Keratinocyte (primary cell): ENCODE data around the gene TCFL5. TPM values are rescaled to one million over a fixed set of nuclear protein-coding genes. Genes with fewer than 3 reads are reported as not detected.

Source experiments
- DNase-seq: peaks from one replicate; pipeline ENCODE4 v3.0.0-alpha.2; 2011; ENCODE audit warnings: low read depth, missing footprints, low spot score
- FAIRE-seq: peaks from 2 replicates; lab custom pipeline; 2011; peaks lifted over from hg19 to GRCh38; lab: Jason Lieb, UNC
- H2AFZ ChIP-seq: 2 replicates; pipeline ENCODE4 v1.6.0; 2012; ENCODE audit warnings: low read length, control low read depth, inconsistent platforms; ENCODE audit not compliant: control insufficient read depth
- H3K27ac ChIP-seq: 2 replicates; pipeline ENCODE4 v1.5.1; 2011; ENCODE audit warnings: low read length; ENCODE audit not compliant: control insufficient read depth, insufficient read depth
- H3K27me3 ChIP-seq: 3 replicates; pipeline ENCODE4 v1.6.0; 2011; ENCODE audit warnings: low read length; ENCODE audit not compliant: control insufficient read depth, insufficient read depth; ENCODE audit errors: extremely low read depth
- H3K36me3 ChIP-seq, 2 experiments: 2 replicates in 1 of 2; 3 replicates in 1 of 2; pipeline ENCODE4 v1.5.1; 2011; ENCODE audit warnings: low read length in 2 of 2, mild to moderate bottlenecking in 1 of 2; ENCODE audit not compliant: control insufficient read depth in 2 of 2, insufficient read depth in 2 of 2; ENCODE audit errors: extremely low read depth in 1 of 2
- H3K4me1 ChIP-seq: 3 replicates; pipeline ENCODE4 v1.5.1; 2011; ENCODE audit warnings: low read length; ENCODE audit not compliant: control insufficient read depth, insufficient read depth; ENCODE audit errors: extremely low read depth
- H3K4me2 ChIP-seq: 3 replicates; pipeline ENCODE4 v1.6.0; 2011; ENCODE audit warnings: low read depth, low read length; ENCODE audit not compliant: control insufficient read depth, insufficient read depth; ENCODE audit errors: extremely low read depth
- H3K4me3 ChIP-seq, 3 experiments: fragments of 200-600 bp in 1 of 3; sonication (generic) in 1 of 3; 2 replicates in 2 of 3; 3 replicates in 1 of 3; pipeline ENCODE4 v1.5.1; 2011 to 2016; ENCODE audit warnings: low read length in 3 of 3, mild to moderate bottlenecking in 3 of 3, control low read depth in 2 of 3, inconsistent platforms in 1 of 3, low read depth in 1 of 3, mixed read lengths in 1 of 3, mixed run types in 1 of 3, moderate library complexity in 1 of 3; ENCODE audit not compliant: control insufficient read depth in 2 of 3, insufficient read depth in 2 of 3; ENCODE audit errors: extremely low read depth in 1 of 3
- H3K79me2 ChIP-seq: 2 replicates; pipeline ENCODE4 v1.6.0; 2012; ENCODE audit warnings: low read length; ENCODE audit not compliant: control insufficient read depth, insufficient read depth
- H3K9ac ChIP-seq: 3 replicates; pipeline ENCODE4 v1.6.0; 2011; ENCODE audit warnings: low read length; ENCODE audit not compliant: control insufficient read depth, insufficient read depth; ENCODE audit errors: extremely low read depth
- H3K9me1 ChIP-seq: 3 replicates; pipeline ENCODE4 v1.6.0; 2011; ENCODE audit warnings: low read length; ENCODE audit not compliant: control insufficient read depth, insufficient read depth; ENCODE audit errors: extremely low read depth
- H3K9me3 ChIP-seq: 2 replicates; pipeline ENCODE4 v1.5.1; 2012; ENCODE audit warnings: low read depth, low read length; ENCODE audit not compliant: control insufficient read depth
- H4K20me1 ChIP-seq: 3 replicates; pipeline ENCODE4 v1.6.0; 2011; ENCODE audit warnings: low read length; ENCODE audit not compliant: control insufficient read depth, insufficient read depth; ENCODE audit errors: extremely low read depth
- CTCF ChIP-seq, 3 experiments: IDR thresholded peaks in 1 of 3; conservative IDR thresholded peaks in 1 of 3; optimal IDR thresholded peaks in 1 of 3; 2 replicates in 2 of 3; 3 replicates in 1 of 3; pipeline versions ENCODE3 to v1.5.1; 2011; ENCODE audit warnings: low read length in 3 of 3, mild to moderate bottlenecking in 3 of 3, moderate library complexity in 2 of 3, control low read depth in 1 of 3, inconsistent platforms in 1 of 3; ENCODE audit not compliant: insufficient read depth in 2 of 3; ENCODE audit errors: extremely low read depth in 1 of 3
- EZH2 ChIP-seq: IDR thresholded peaks from one replicate; pipeline ENCODE4 v1.6.1; 2012; ENCODE audit warnings: inconsistent platforms, mild to moderate bottlenecking, low read length, moderate library complexity
- dilution Hi-C: fragments of 300-500 bp; cut with MboI; formaldehyde crosslinking; loops from one replicate; pipeline ENCODE4 v1.7.0; 2020; ENCODE audit warnings: low sequenced_read_pairs; ENCODE audit not compliant: extremely low pct_ligation_motif_present
- polyA plus RNA-seq, 5 experiments: library from polyadenylated mRNA; depleted of rRNA in 3 of 5; stranded (reverse) in 3 of 5; stranded (forward) in 1 of 5; unstranded in 1 of 5; fragments of >200 nt; gene quantifications; 1 replicate in 1 of 5; 2 replicates in 3 of 5; 3 replicates in 1 of 5; pipeline versions ENCODE4 v1.2.1 to v1.2.3, GENCODE V29; 2011 to 2012; ENCODE audit warnings: missing spikeins in 2 of 5, low read depth in 1 of 5, low replicate concordance in 1 of 5

The TCFL5 gene
- polyA plus RNA-seq, 1 donor (not counting 4 experiments of a cell fraction or from before 2014, with no cell fraction given) = 14.6 TPM

GRCh38 chr20:62896526-62896925 is 34.9 kb upstream of the TCFL5 start:
- dilution Hi-C loops = no loop called here
- no peak for TF ChIP-seq CTCF (optimal IDR thresholded peaks at IDR 0.05 in 1 of 3, IDR thresholded peaks at IDR 0.05 in 1 of 3, conservative IDR thresholded peaks at IDR 0.05 in 1 of 3; ENCODE audit: extremely low read depth in 1 of 3, insufficient read depth in 2 of 3, low read length in 3 of 3)
- no peak for TF ChIP-seq EZH2
- Histone ChIP-seq H3K79me2 (no peaks in the 10 kb centered on the region), H3K4me1 (peaks cover 43% of the 10 kb centered on the region), H3K4me3 (no peak overlapping the region), H4K20me1 (peaks cover 7% of the 10 kb centered on the region), H3K9me1 (no peaks in the 10 kb centered on the region), H3K27ac (no peak overlapping the region), H3K9me3 (no peaks in the 10 kb centered on the region), H3K9ac (no peak overlapping the region), H3K27me3 (no peaks in the 10 kb centered on the region), H3K4me2 (no peak overlapping the region), H3K36me3 (peaks cover 25 to 30% of the 10 kb centered on the region in 2 experiments), H2AFZ (no peak overlapping the region)
- FAIRE-seq (no peak), DNase-seq (no peak)

- no peak overlapping the region for H3K4me3 ChIP-seq
- no peak overlapping the region for H2AFZ ChIP-seq
- no peaks in the 10 kb centered on the region for H3K9me1 ChIP-seq
- H3K36me3 ChIP-seq = peaks cover 29 to 33% of the 10 kb centered on the region in 2 experiments
- dilution Hi-C loops = no loop called here
- H3K4me2 ChIP-seq = no peak overlapping the region
- H3K27ac ChIP-seq = no peak overlapping the region
- H3K9ac ChIP-seq = no peak overlapping the region
- H3K4me1 ChIP-seq = peaks cover 35% of the 10 kb centered on the region
- TF ChIP-seq CTCF (optimal IDR thresholded peaks at IDR 0.05 in 1 of 3, IDR thresholded peaks at IDR 0.05 in 1 of 3, conservative IDR thresholded peaks at IDR 0.05 in 1 of 3; ENCODE audit: extremely low read depth in 1 of 3, insufficient read depth in 2 of 3, low read length in 3 of 3) = no peak
- TF ChIP-seq EZH2 = no peak
- H3K79me2 ChIP-seq = no peaks in the 10 kb centered on the region
- no peak for FAIRE-seq
- no peak for DNase-seq
- peaks cover 5% of the 10 kb centered on the region for H4K20me1 ChIP-seq
- no peaks in the 10 kb centered on the region for H3K9me3 ChIP-seq
- no peaks in the 10 kb centered on the region for H3K27me3 ChIP-seq
These were observed 33.9 kb upstream of the TCFL5 start for GRCh38 chr20:62895539-62895938.
